HCT116 (cell line): ENCODE data around the gene TEX11. TPM values are rescaled to one million over a fixed set of nuclear protein-coding genes. Genes with fewer than 3 reads are reported as not detected.

ENCODE experiments used
- ATAC-seq: fragments of 200-7000 bp; cut with Tn5 transposase; 2 replicates; pipeline ENCODE4 v1.9.1; 2020; ENCODE audit warnings: mild to moderate bottlenecking, moderate library complexity
- BruUV-seq: library from RNA; stranded (reverse); fragments of 400-500 nt; replicated peaks from 2 replicates; lab custom pipeline; 2021; lab: Mats Ljungman, UMichigan
- CTCF ChIA-PET: fragments of 300-600 bp; sonication (Branson Sonifier 250); formaldehyde crosslinking; loops from one replicate; lab custom pipeline; 2021; ENCODE audit warnings: antibody characterized with exemption; lab: Charles Lee
- POLR2A ChIA-PET: fragments of 300-600, 350-600 bp; sonication (Branson Sonifier 250); formaldehyde crosslinking; loops from one replicate; lab custom pipeline; 2021; ENCODE audit warnings: antibody characterized with exemption; lab: Charles Lee
- RAD21 ChIA-PET, 2 experiments: fragments of 300-600 bp; sonication (Branson Sonifier 250); formaldehyde crosslinking; loops; one replicate each; lab custom pipeline; 2023; ENCODE audit warnings: low total read pairs in 2 of 2; ENCODE audit not compliant: uncharacterized antibody in 2 of 2, unreplicated experiment in 2 of 2, low non-redundant PET in 1 of 2; lab: Charles Lee
- DNase-seq: peaks from one replicate; pipeline ENCODE4 v3.0.0-alpha.2; 2010; ENCODE audit warnings: low read depth, low spot score
- H2AFZ ChIP-seq: fragments of 200-600 bp; shearing (Covaris generic), sonication (generic); 2 replicates; pipeline ENCODE4 v1.6.1; 2017; ENCODE audit warnings: low read depth, mixed run types, mixed read lengths, antibody characterized with exemption, low read length; ENCODE audit not compliant: poor library complexity, severe bottlenecking
- H3K27ac ChIP-seq: 2 replicates; pipeline ENCODE4 v1.5.1; 2012; ENCODE audit warnings: low read depth, low read length
- H3K27me3 ChIP-seq: fragments of 200-600 bp; sonication (generic); 2 replicates; pipeline ENCODE4 v1.6.1; 2016; ENCODE audit warnings: mixed run types, low read length, mixed read lengths; ENCODE audit not compliant: insufficient read depth
- H3K36me3 ChIP-seq, 2 experiments: fragments of 200-500 bp in 1 of 2; fragments of 200-600 bp in 1 of 2; sonication (Bioruptor generic) in 1 of 2; sonication (generic) in 1 of 2; 2 replicates each; pipeline versions ENCODE4 v1.5.1 to v1.6.1; 2014 to 2016; ENCODE audit warnings: low read length in 2 of 2, inconsistent platforms in 1 of 2, mixed read lengths in 1 of 2, mixed run types in 1 of 2; ENCODE audit not compliant: insufficient read depth in 2 of 2, control insufficient read depth in 1 of 2
- H3K4me1 ChIP-seq, 2 experiments: fragments of 200-600 bp in 1 of 2; sonication (generic) in 1 of 2; 2 replicates each; pipeline versions ENCODE4 v1.5.1 to v1.6.1; 2012 to 2017; ENCODE audit warnings: low read length in 2 of 2, inconsistent platforms in 1 of 2, mild to moderate bottlenecking in 1 of 2, mixed read lengths in 1 of 2, mixed run types in 1 of 2, moderate library complexity in 1 of 2; ENCODE audit not compliant: insufficient read depth in 2 of 2, control insufficient read depth in 1 of 2
- H3K4me2 ChIP-seq: fragments of 200-600 bp; sonication (generic); 2 replicates; pipeline ENCODE4 v1.6.1; 2017; ENCODE audit warnings: mixed run types, low read length, mixed read lengths
- H3K4me3 ChIP-seq, 2 experiments: fragments of 200-600 bp in 1 of 2; sonication (generic) in 1 of 2; replicated peaks in 1 of 2; 2 replicates each; pipeline ENCODE4 v1.5.1; 2011 to 2016; ENCODE audit warnings: low read length in 2 of 2, control low read depth in 1 of 2, low read depth in 1 of 2, mild to moderate bottlenecking in 1 of 2, mixed read lengths in 1 of 2, mixed run types in 1 of 2
- H3K79me2 ChIP-seq: fragments of 200-600 bp; sonication (generic); 2 replicates; pipeline ENCODE4 v1.6.1; 2017; ENCODE audit warnings: mild to moderate bottlenecking, mixed run types, low read length, moderate library complexity, mixed read lengths; ENCODE audit not compliant: insufficient read depth
- H3K9ac ChIP-seq: fragments of 200-600 bp; sonication (generic); 2 replicates; pipeline ENCODE4 v1.6.1; 2016; ENCODE audit warnings: low read length, mixed read lengths
- H3K9me2 ChIP-seq: fragments of 200-600 bp; sonication (generic), shearing (Covaris generic); 2 replicates; pipeline ENCODE4 v1.6.1; 2017; ENCODE audit warnings: mixed run types, mild to moderate bottlenecking, moderate library complexity; ENCODE audit not compliant: insufficient read depth
- H3K9me3 ChIP-seq, 2 experiments: fragments of 200-500 bp in 1 of 2; fragments of 200-600 bp in 1 of 2; sonication (Bioruptor generic) in 1 of 2; sonication (generic) in 1 of 2; 2 replicates each; pipeline ENCODE4 v1.6.1; 2014 to 2017; ENCODE audit warnings: low read length in 2 of 2, mixed read lengths in 2 of 2, inconsistent platforms in 1 of 2, low read depth in 1 of 2, mild to moderate bottlenecking in 1 of 2, mixed run types in 1 of 2, moderate library complexity in 1 of 2; ENCODE audit not compliant: control insufficient read depth in 1 of 2, insufficient read depth in 1 of 2
- H4K20me1 ChIP-seq: fragments of 200-600 bp; sonication (generic), shearing (Covaris generic); 2 replicates; pipeline ENCODE4 v1.6.1; 2017; ENCODE audit warnings: mixed run types, mild to moderate bottlenecking, moderate library complexity; ENCODE audit not compliant: insufficient read depth
- CBX3 ChIP-seq: IDR thresholded peaks from 2 replicates; pipeline ENCODE4 v1.6.1; 2012; ENCODE audit warnings: low read depth
- CEBPB ChIP-seq: IDR thresholded peaks from 2 replicates; pipeline ENCODE4 v1.6.1; 2012; ENCODE audit warnings: low read depth
- FOSL1 ChIP-seq: IDR thresholded peaks from 2 replicates; pipeline ENCODE4 v1.6.1; 2012; ENCODE audit warnings: low read depth
- JUND ChIP-seq: IDR thresholded peaks from 2 replicates; pipeline ENCODE4 v1.6.1; 2012
- RAD21 ChIP-seq: IDR thresholded peaks from 2 replicates; pipeline ENCODE4 v1.6.1; 2012; ENCODE audit warnings: low read depth, mild to moderate bottlenecking
- REST ChIP-seq: IDR thresholded peaks from 2 replicates; pipeline ENCODE4 v1.6.1; 2012; ENCODE audit warnings: low read depth
- SIN3A ChIP-seq: IDR thresholded peaks from 2 replicates; pipeline ENCODE4 v1.6.1; 2012; ENCODE audit warnings: low read depth
- SP1 ChIP-seq: IDR thresholded peaks from 2 replicates; pipeline ENCODE4 v1.6.1; 2012; ENCODE audit warnings: low read depth
- SRF ChIP-seq: IDR thresholded peaks from 2 replicates; pipeline ENCODE4 v1.6.1; 2012; ENCODE audit warnings: low read depth
- TCF7L2 ChIP-seq: IDR thresholded peaks from 2 replicates; pipeline ENCODE4 v1.7.0; 2011; ENCODE audit warnings: borderline replicate concordance, inconsistent platforms; ENCODE audit not compliant: insufficient read depth, insufficient read length; ENCODE audit errors: extremely low read depth
- YY1 ChIP-seq: IDR thresholded peaks from 2 replicates; pipeline ENCODE4 v1.6.1; 2011; ENCODE audit warnings: low read length, low read depth, moderate library complexity, mild to moderate bottlenecking; ENCODE audit not compliant: insufficient replicate concordance; ENCODE audit errors: extremely low read depth
- ZNF274 ChIP-seq: fragments of 200-500 bp; sonication (Bioruptor generic); IDR thresholded peaks from 2 replicates; pipeline ENCODE4 v1.6.1; 2014; ENCODE audit warnings: mild to moderate bottlenecking, low read depth, low read length, inconsistent platforms
- intact Hi-C: fragments of 100-400 bp; cut with micrococcal nuclease; formaldehyde crosslinking; loops from 2 replicates; pipeline ENCODE4 v1.10.0; 2022
- total RNA-seq: library from RNA; stranded (reverse); gene quantifications from one replicate; pipeline ENCODE4 v1.2.1, GENCODE V29; 2021; ENCODE audit not compliant: unreplicated experiment

The TEX11 gene
- total RNA-seq, 1 experiment from 2014 or later = 0.10 TPM

- POLR2A ChIA-PET = no interaction called here
- Histone ChIP-seq H3K36me3 (no peaks in the 10 kb centered on the region), H3K4me2 (no peak overlapping the region), H3K79me2 (no peaks in the 10 kb centered on the region), H3K4me3 (no peak overlapping the region), H4K20me1 (no peaks in the 10 kb centered on the region), H3K9ac (no peak overlapping the region), H2AFZ (no peak overlapping the region), H3K9me2 (no peaks in the 10 kb centered on the region), H3K4me1 (no peaks in the 10 kb centered on the region), H3K27me3 (no peaks in the 10 kb centered on the region), H3K27ac (no peak overlapping the region), H3K9me3 (no peaks in the 10 kb centered on the region)
- ATAC-seq = no peak
- no peak for DNase-seq
- RAD21 ChIA-PET = no interaction called here
- TF ChIP-seq TCF7L2 = no peak
- TF ChIP-seq SP1 = no peak
- TF ChIP-seq FOSL1 = no peak
- TF ChIP-seq RAD21 = no peak
- no peak for TF ChIP-seq CBX3
- TF ChIP-seq ZNF274 = no peak
- TF ChIP-seq YY1 = no peak
- CTCF ChIA-PET = no interaction called here
- BruUV-seq = no TSS peak
- intact Hi-C loops = no loop called here
These were observed 83.1 kb downstream of the TEX11 start for GRCh38 chrX:70825366-70825765.

- H3K79me2 ChIP-seq = no peaks in the 10 kb centered on the region
- H3K9me3 ChIP-seq = no peaks in the 10 kb centered on the region
- H3K4me1 ChIP-seq = no peaks in the 10 kb centered on the region
- H3K9ac ChIP-seq = no peak overlapping the region
- no peak overlapping the region for H3K27ac ChIP-seq
- no peak for ATAC-seq
- ChIA-PET POLR2A (no interaction called here), CTCF (no interaction called here), RAD21 (no interaction called here)
- DNase-seq = no peak
- BruUV-seq = no TSS peak
- intact Hi-C loops = no loop called here
- H4K20me1 ChIP-seq = no peaks in the 10 kb centered on the region
- H3K9me2 ChIP-seq = no peaks in the 10 kb centered on the region
- no peaks in the 10 kb centered on the region for H3K36me3 ChIP-seq
- no peak for TF ChIP-seq RAD21
- TF ChIP-seq REST = no peak
- no peak for TF ChIP-seq CEBPB
- TF ChIP-seq CBX3 = no peak
- no peak for TF ChIP-seq JUND
- no peak for TF ChIP-seq SRF
- no peak for TF ChIP-seq SIN3A
- no peak overlapping the region for H3K4me2 ChIP-seq
- H2AFZ ChIP-seq = no peak overlapping the region
- no peak overlapping the region for H3K4me3 ChIP-seq
- H3K27me3 ChIP-seq = no peaks in the 10 kb centered on the region
These were observed 99.3 kb downstream of the TEX11 start for GRCh38 chrX:70808942-70809940.
